ENCODE data around the gene TMEM120B.
"Not testable (repeated sequence)": the region's sequence is repeated elsewhere in the genome, so short reads cannot be mapped to it uniquely, and the experiment has no call there.

GRCh38 chr12:121679661-121680197 lies 32.8 kb upstream of the TMEM120B start:
- TF ChIP-seq YY1 (IDR thresholded peaks at IDR 0.05; ENCODE audit: insufficient read depth, insufficient read length); ZNF274 (IDR thresholded peaks at IDR 0.05; ENCODE audit: low read depth, low read length): not testable (repeated sequence)

Data from NT2/D1 (cell line).